Activated B cell treated with CpG ODN at 0.5 μM for 24 hours (primary cell): ENCODE measurements around the gene AFG1L. TPM values are rescaled to one million over a fixed set of nuclear protein-coding genes. Genes with fewer than 3 reads are reported as not detected.
A peak's percentile ranks its signal among the peaks of the same experiment; 100 is the strongest.

Experiments used
- ATAC-seq: fragments of 200-7000 bp; cut with Tn5 transposase; one replicate; pipeline ENCODE4 v1.10.0; 2021; ENCODE audit warnings: low read depth, mild to moderate bottlenecking, moderate library complexity
- CTCF ChIA-PET: fragments of 350-600 bp; sonication (Branson Sonifier 250); formaldehyde crosslinking; loops from one replicate; lab custom pipeline; 2021; ENCODE audit warnings: antibody characterized with exemption; lab: Charles Lee
- POLR2A ChIA-PET: fragments of 350-600 bp; sonication (Branson Sonifier 250); formaldehyde crosslinking; loops from one replicate; lab custom pipeline; 2021; ENCODE audit warnings: antibody characterized with exemption; lab: Charles Lee
- DNase-seq: peaks from one replicate; pipeline ENCODE4 v3.0.0; 2022
- H3K27ac Mint-ChIP-seq: one replicate; pipeline ENCODE4 v1.8.0; 2020; ENCODE audit warnings: mixed read lengths
- H3K27me3 Mint-ChIP-seq: one replicate; pipeline ENCODE4 v1.8.0; 2021; ENCODE audit warnings: mixed read lengths
- H3K36me3 Mint-ChIP-seq: one replicate; pipeline ENCODE4 v1.8.0; 2021; ENCODE audit warnings: low read depth, mixed read lengths
- H3K4me1 Mint-ChIP-seq: one replicate; pipeline ENCODE4 v1.8.0; 2021; ENCODE audit warnings: mixed read lengths
- H3K4me3 Mint-ChIP-seq: one replicate; pipeline ENCODE4 v1.8.0; 2020; ENCODE audit warnings: mild to moderate bottlenecking, mixed read lengths
- H3K9me3 Mint-ChIP-seq: one replicate; pipeline ENCODE4 v1.8.0; 2020; ENCODE audit warnings: mixed read lengths
- intact Hi-C: fragments of 100-400 bp; cut with micrococcal nuclease; formaldehyde crosslinking; loops from one replicate; pipeline ENCODE4 v1.15.1; 2024
- total RNA-seq: library from RNA; stranded (reverse); gene quantifications from 2 replicates; pipeline ENCODE4 v1.2.3, GENCODE V29; 2022
- TF ChIP-seq, protein P1 (sequence below): fragments of 200-600 bp; IDR thresholded peaks from one replicate; pipeline ENCODE4 v1.8.0; 2022; ENCODE audit warnings: antibody characterized with exemption, mild to moderate bottlenecking

AFG1L gene
- total RNA-seq, 1 donor from 2014 or later: 10.3 TPM

DNA sequence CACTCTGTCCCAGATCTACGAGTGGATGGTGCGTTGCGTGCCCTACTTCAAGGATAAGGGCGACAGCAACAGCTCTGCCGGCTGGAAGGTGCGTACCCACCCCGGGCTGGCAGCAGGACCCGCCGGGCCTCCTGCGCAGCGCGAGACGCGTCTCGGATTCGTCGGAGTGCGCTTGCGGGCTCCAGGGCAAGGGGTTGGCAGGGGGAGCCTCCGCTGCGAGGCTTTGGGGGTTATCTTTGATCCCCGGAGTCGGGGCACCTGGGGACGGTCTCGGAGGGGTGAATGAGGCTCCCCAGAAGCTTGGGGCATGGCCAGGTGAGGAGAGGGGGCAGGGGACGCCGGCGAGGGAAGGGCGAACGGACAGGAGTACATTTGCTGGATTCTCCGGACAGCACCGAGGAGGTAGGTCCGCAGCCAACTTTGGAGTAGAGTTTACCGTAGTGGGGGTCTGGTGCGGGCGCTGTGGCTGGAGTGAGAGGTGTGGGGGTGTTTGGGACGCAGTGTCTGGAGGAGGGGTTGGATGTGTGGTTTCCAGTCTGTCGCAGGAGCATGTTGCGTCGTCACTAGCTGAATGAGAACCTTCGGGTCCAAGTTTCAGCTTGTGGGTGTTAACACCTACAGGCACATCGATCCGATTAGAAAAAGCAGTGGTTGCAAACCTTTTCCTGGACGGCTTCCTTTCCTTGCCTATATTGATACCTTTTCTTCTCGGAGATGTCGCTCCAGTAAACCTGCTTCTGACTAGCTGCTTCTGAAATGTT, 267.1 kb downstream of the AFG1L start:
- intact Hi-C loops: no loop called here
- POLR2A ChIA-PET: interaction anchor here (0.5 to 1.1 kb wide), 3 partner anchors 15 to 533 kb away, joined by 3 to 5 read pairs (median 3); partner anchors contain the start of gene SESN1
- peaks cover 56% of the 10 kb centered on the region for H3K4me1 Mint-ChIP-seq

DNA sequence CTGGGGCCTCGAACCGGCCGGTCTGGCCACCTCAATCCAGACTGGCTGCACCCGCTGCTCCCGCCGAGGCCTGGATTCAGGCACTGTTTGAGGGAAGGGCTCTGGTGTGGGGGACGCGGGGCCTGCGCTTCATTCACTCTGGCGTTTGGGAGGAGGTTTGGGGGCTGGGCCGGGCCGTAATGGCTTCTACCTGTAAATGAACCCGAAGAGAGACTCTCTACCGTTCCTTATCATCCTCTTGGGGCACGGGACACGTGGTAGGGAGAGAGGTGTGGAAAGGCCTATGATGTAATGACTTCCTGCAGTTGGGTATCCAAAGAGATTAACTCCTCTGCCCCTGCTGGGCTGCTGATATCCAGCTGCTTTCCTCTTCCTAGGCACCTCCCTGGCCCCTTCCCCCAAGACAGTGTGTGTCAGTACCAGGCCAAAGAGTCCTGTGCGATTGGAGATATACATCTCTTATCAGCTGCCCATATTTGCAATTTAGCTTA, 267.7 kb downstream of the AFG1L start:
- Mint-ChIP-seq H3K27ac (peak overlapping the region; percentile 7), H3K9me3 (no peaks in the 10 kb centered on the region), H3K36me3 (peaks cover 5% of the 10 kb centered on the region), H3K4me3 (peak overlapping the region; percentile 74), H3K27me3 (no peaks in the 10 kb centered on the region), H3K4me1 (peaks cover 56% of the 10 kb centered on the region)
- ATAC-seq (no peak), DNase-seq (no peak)
- CTCF ChIA-PET: interaction anchor here (1.8 kb wide), 1 partner anchor 511 kb away, joined by 6 read pairs; no protein-coding TSS in a partner anchor
- POLR2A ChIA-PET: interaction anchor here (0.5 to 1.1 kb wide), 3 partner anchors 14 to 532 kb away, joined by 3 to 5 read pairs (median 3); partner anchors contain the start of gene SESN1
- TF ChIP-seq, protein P1, sequence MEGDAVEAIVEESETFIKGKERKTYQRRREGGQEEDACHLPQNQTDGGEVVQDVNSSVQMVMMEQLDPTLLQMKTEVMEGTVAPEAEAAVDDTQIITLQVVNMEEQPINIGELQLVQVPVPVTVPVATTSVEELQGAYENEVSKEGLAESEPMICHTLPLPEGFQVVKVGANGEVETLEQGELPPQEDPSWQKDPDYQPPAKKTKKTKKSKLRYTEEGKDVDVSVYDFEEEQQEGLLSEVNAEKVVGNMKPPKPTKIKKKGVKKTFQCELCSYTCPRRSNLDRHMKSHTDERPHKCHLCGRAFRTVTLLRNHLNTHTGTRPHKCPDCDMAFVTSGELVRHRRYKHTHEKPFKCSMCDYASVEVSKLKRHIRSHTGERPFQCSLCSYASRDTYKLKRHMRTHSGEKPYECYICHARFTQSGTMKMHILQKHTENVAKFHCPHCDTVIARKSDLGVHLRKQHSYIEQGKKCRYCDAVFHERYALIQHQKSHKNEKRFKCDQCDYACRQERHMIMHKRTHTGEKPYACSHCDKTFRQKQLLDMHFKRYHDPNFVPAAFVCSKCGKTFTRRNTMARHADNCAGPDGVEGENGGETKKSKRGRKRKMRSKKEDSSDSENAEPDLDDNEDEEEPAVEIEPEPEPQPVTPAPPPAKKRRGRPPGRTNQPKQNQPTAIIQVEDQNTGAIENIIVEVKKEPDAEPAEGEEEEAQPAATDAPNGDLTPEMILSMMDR: no peak
- intact Hi-C loops: no loop called here

More for the DNA sequence above, 267.1 kb downstream of the AFG1L start:
- H3K9me3 Mint-ChIP-seq: no peaks in the 10 kb centered on the region
- H3K27ac Mint-ChIP-seq: no peak overlapping the region
- CTCF ChIA-PET: interaction anchor here (1.8 kb wide), 1 partner anchor 511 kb away, joined by 6 read pairs; no protein-coding TSS in a partner anchor
- H3K27me3 Mint-ChIP-seq: no peaks in the 10 kb centered on the region
- H3K36me3 Mint-ChIP-seq: peaks cover 5% of the 10 kb centered on the region
- ATAC-seq: no peak
- peak; percentile 26 for DNase-seq
- H3K4me3 Mint-ChIP-seq: peak overlapping the region; percentile 74
- TF ChIP-seq, protein P1: no peak

DNA sequence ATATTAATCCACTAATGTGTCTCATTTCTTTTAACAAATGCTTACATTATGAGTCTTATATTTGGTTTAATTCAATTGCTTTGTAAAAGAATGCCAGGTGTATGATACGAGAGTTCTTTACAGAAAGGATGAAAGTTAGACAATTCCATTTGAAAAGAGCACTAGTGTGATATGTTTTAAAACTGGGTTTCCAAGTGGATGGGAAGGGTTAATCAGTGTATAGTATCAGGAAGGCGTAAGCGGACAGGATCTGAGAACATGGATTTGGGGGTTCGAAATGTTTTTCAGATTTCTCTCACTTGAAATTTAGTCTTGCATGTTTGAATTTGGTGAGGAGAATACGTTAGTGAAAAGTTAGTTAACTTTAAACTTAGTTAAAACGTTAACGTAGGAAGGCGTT, 268.4 kb downstream of the AFG1L start:
- no peaks in the 10 kb centered on the region for H3K9me3 Mint-ChIP-seq
- no peak for ATAC-seq
- TF ChIP-seq, protein P1: no peak
- ChIA-PET POLR2A (interaction anchor here (1.0 kb wide), 1 partner anchor 14 kb away, joined by 3 read pairs; no protein-coding TSS in a partner anchor), CTCF (no interaction called here)
- intact Hi-C loops: no loop called here
- DNase-seq: no peak
- H3K27ac Mint-ChIP-seq: no peak overlapping the region
- H3K36me3 Mint-ChIP-seq: peaks cover 9% of the 10 kb centered on the region
- H3K4me1 Mint-ChIP-seq: peaks cover 58% of the 10 kb centered on the region
- no peak overlapping the region for H3K4me3 Mint-ChIP-seq
- H3K27me3 Mint-ChIP-seq: no peaks in the 10 kb centered on the region

DNA sequence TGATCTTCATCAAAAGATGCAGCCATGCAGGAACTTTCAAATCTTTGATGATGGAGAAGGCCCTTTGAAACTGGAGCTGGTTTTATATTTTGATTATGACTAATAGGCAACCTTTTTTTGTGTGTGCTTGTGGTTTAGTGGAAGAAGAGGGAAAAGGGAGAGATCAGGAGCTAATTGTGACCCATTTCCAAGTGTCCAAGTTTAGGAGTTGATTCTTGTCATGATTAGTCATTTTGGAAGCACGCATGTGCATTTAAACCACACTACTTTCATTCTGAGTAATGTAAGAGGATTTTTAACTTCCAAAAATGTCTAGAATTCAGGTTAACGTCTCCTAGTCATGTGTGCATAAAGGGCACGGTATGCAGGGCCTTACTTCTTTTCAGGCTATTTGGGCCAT, 269.3 kb downstream of the AFG1L start:
- TF ChIP-seq, protein P1: no peak
- no peaks in the 10 kb centered on the region for H3K9me3 Mint-ChIP-seq
- peaks cover 62% of the 10 kb centered on the region for H3K4me1 Mint-ChIP-seq
- DNase-seq (no peak), ATAC-seq (no peak)
- intact Hi-C loops: loop anchor here (2.0 kb wide), 1 partner anchor 445 kb away; no protein-coding TSS in a partner anchor
- H3K27ac Mint-ChIP-seq: peak overlapping the region; percentile 86
- no peaks in the 10 kb centered on the region for H3K27me3 Mint-ChIP-seq
- ChIA-PET POLR2A (interaction anchor here (0.7 to 1.5 kb wide), 2 partner anchors 44 to 531 kb away, joined by 3 to 4 read pairs; partner anchors contain the start of genes CEP57L1 and SESN1), CTCF (interaction anchor here (0.9 kb wide), 1 partner anchor 284 kb away, joined by 3 read pairs; the partner anchor contains the start of gene ARMC2)
- peaks cover 12% of the 10 kb centered on the region for H3K36me3 Mint-ChIP-seq
- H3K4me3 Mint-ChIP-seq: peak overlapping the region; percentile 70
